GM12878 (cell line): ENCODE data around the gene NLRP6. TPM values are rescaled to one million over a fixed set of nuclear protein-coding genes. Genes with fewer than 3 reads are reported as not detected.
A peak's percentile ranks its signal among the peaks of the same experiment; 100 is the strongest.

Source experiments
- ASH2L ChIP-seq: fragments of 300-600, 200-600 bp; sonication (generic); IDR thresholded peaks from 2 replicates; pipeline ENCODE4 v1.6.1; 2017; ENCODE audit warnings: low read depth, mild to moderate bottlenecking, borderline replicate concordance
- BMI1 ChIP-seq: fragments of 450-650 bp; IDR thresholded peaks from 2 replicates; pipeline ENCODE4 v1.6.1; 2016; ENCODE audit warnings: mild to moderate bottlenecking, moderate library complexity, borderline replicate concordance
- BRCA1 ChIP-seq: IDR thresholded peaks from 2 replicates; pipeline ENCODE4 v1.6.1; 2011; ENCODE audit warnings: low read depth, low read length, improper control_type of control experiment
- EED ChIP-seq: sonication (generic); IDR thresholded peaks from 2 replicates; pipeline ENCODE4 v1.6.1; 2016; ENCODE audit warnings: antibody characterized with exemption, low read depth
- IKZF2 ChIP-seq, 2 experiments: fragments of 450-650 bp; IDR thresholded peaks; 2 replicates each; pipeline ENCODE4 v1.6.1; 2017; ENCODE audit warnings: mild to moderate bottlenecking in 2 of 2, moderate library complexity in 2 of 2
- JUND ChIP-seq: IDR thresholded peaks from 2 replicates; pipeline ENCODE4 v1.6.1; 2012; ENCODE audit warnings: low read depth, mild to moderate bottlenecking, low read length, improper control_type of control experiment, moderate library complexity
- NKRF ChIP-seq: fragments of 450-650 bp; conservative IDR thresholded peaks from 2 replicates; pipeline ENCODE4 v1.6.1; 2017; ENCODE audit warnings: mild to moderate bottlenecking, moderate library complexity
- NR2F1 ChIP-seq: fragments of 450-650 bp; conservative IDR thresholded peaks from 2 replicates; pipeline ENCODE4 v1.6.1; 2017; ENCODE audit warnings: mild to moderate bottlenecking
- RBBP5 ChIP-seq: fragments of 200-600 bp; sonication (generic); conservative IDR thresholded peaks from 2 replicates; pipeline ENCODE4 v1.6.1; 2016
- TBL1XR1 ChIP-seq: IDR thresholded peaks from 2 replicates; pipeline ENCODE4 v1.6.1; 2012; ENCODE audit warnings: low read depth, low read length, improper control_type of control experiment
- ZBED1 ChIP-seq: IDR thresholded peaks from 2 replicates; pipeline ENCODE4 v1.6.1; 2016; ENCODE audit warnings: borderline replicate concordance
- ZZZ3 ChIP-seq: IDR thresholded peaks from 2 replicates; pipeline ENCODE4 v1.6.1; 2011; ENCODE audit warnings: low read depth; ENCODE audit not compliant: control insufficient read depth, insufficient read length
- polyA plus RNA-seq, 11 experiments: library from polyadenylated mRNA; depleted of rRNA in 4 of 11; unstranded in 6 of 11; stranded (reverse) in 5 of 11; fragments of >200 nt; fragmentation: Nextera tagmentation in 4 of 11; fragmentation: Illumina TruSeq in 1 of 11; extraction: Ambion mirVana in 4 of 11; extraction: Trizol in 1 of 11; gene quantifications; 1 replicate in 1 of 11; 2 replicates in 10 of 11; pipeline versions ENCODE4 v1.2.1 to v1.2.3, GENCODE V29; 2011 to 2016; ENCODE audit warnings: inconsistent platforms in 2 of 11, missing spikeins in 2 of 11, low read depth in 1 of 11
- total RNA-seq, 4 experiments: library from RNA; depleted of rRNA in 3 of 4; stranded (reverse); fragments of >200 nt in 3 of 4; fragmentation: Illumina TruSeq in 1 of 4; extraction: Trizol in 1 of 4; gene quantifications; 2 replicates each; pipeline versions ENCODE4 v1.2.1 to v1.2.3, GENCODE V29; 2013 to 2021
- TF ChIP-seq, protein P1 (sequence below): fragments of 450-650 bp; IDR thresholded peaks from 2 replicates; pipeline ENCODE4 v1.6.1; 2018; ENCODE audit warnings: borderline replicate concordance, mild to moderate bottlenecking; ENCODE audit not compliant: partially characterized antibody
- TF ChIP-seq, protein P2 (sequence below): IDR thresholded peaks from 2 replicates; pipeline ENCODE4 v1.6.1; 2011; ENCODE audit warnings: mild to moderate bottlenecking, low read depth, low read length, moderate library complexity; ENCODE audit not compliant: insufficient replicate concordance
- TF ChIP-seq, protein P3 (sequence below): fragments of 450-650 bp; IDR thresholded peaks from 2 replicates; pipeline ENCODE4 v1.6.1; 2016; ENCODE audit warnings: mild to moderate bottlenecking
- TF ChIP-seq, protein P4 (sequence below): fragments of 450-650 bp; IDR thresholded peaks from 2 replicates; pipeline ENCODE4 v1.6.1; 2017; ENCODE audit warnings: mild to moderate bottlenecking

Gene NLRP6
- total and polyA plus RNA-seq, 10 of the 15 experiments (the other 5 are each of a cell fraction or from before 2014, with no cell fraction given), result 0.03 to 0.11 TPM; not detected in 8

- TF ChIP-seq ASH2L, result no peak
- TF ChIP-seq, protein P1, sequence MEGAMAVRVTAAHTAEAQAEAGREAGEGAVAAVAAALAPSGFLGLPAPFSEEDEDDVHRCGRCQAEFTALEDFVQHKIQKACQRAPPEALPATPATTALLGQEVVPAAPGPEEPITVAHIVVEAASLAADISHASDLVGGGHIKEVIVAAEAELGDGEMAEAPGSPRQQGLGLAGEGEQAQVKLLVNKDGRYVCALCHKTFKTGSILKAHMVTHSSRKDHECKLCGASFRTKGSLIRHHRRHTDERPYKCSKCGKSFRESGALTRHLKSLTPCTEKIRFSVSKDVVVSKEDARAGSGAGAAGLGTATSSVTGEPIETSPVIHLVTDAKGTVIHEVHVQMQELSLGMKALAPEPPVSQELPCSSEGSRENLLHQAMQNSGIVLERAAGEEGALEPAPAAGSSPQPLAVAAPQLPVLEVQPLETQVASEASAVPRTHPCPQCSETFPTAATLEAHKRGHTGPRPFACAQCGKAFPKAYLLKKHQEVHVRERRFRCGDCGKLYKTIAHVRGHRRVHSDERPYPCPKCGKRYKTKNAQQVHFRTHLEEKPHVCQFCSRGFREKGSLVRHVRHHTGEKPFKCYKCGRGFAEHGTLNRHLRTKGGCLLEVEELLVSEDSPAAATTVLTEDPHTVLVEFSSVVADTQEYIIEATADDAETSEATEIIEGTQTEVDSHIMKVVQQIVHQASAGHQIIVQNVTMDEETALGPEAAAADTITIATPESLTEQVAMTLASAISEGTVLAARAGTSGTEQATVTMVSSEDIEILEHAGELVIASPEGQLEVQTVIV, result no peak
- peak; percentile 56 to 58; a peak in 2 of 4 replicates for TF ChIP-seq IKZF2 (IDR thresholded peaks at IDR 0.05)
- no peak for TF ChIP-seq TBL1XR1
- no peak for TF ChIP-seq ZZZ3
- TF ChIP-seq, protein P2, sequence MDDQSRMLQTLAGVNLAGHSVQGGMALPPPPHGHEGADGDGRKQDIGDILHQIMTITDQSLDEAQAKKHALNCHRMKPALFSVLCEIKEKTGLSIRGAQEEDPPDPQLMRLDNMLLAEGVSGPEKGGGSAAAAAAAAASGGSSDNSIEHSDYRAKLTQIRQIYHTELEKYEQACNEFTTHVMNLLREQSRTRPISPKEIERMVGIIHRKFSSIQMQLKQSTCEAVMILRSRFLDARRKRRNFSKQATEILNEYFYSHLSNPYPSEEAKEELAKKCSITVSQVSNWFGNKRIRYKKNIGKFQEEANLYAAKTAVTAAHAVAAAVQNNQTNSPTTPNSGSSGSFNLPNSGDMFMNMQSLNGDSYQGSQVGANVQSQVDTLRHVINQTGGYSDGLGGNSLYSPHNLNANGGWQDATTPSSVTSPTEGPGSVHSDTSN, result no peak
- no peak for TF ChIP-seq ZBED1
- TF ChIP-seq BMI1, result no peak
- no peak for TF ChIP-seq RBBP5
- TF ChIP-seq BRCA1, result no peak
- TF ChIP-seq, protein P3, sequence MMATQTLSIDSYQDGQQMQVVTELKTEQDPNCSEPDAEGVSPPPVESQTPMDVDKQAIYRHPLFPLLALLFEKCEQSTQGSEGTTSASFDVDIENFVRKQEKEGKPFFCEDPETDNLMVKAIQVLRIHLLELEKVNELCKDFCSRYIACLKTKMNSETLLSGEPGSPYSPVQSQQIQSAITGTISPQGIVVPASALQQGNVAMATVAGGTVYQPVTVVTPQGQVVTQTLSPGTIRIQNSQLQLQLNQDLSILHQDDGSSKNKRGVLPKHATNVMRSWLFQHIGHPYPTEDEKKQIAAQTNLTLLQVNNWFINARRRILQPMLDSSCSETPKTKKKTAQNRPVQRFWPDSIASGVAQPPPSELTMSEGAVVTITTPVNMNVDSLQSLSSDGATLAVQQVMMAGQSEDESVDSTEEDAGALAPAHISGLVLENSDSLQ, result peak; percentile 44; the same call in 1 of the 2 replicates
- no peak for TF ChIP-seq JUND
- peak; percentile 56; the same call in 1 of the 2 replicates for TF ChIP-seq NKRF
- TF ChIP-seq EED, result no peak
- TF ChIP-seq, protein P4, sequence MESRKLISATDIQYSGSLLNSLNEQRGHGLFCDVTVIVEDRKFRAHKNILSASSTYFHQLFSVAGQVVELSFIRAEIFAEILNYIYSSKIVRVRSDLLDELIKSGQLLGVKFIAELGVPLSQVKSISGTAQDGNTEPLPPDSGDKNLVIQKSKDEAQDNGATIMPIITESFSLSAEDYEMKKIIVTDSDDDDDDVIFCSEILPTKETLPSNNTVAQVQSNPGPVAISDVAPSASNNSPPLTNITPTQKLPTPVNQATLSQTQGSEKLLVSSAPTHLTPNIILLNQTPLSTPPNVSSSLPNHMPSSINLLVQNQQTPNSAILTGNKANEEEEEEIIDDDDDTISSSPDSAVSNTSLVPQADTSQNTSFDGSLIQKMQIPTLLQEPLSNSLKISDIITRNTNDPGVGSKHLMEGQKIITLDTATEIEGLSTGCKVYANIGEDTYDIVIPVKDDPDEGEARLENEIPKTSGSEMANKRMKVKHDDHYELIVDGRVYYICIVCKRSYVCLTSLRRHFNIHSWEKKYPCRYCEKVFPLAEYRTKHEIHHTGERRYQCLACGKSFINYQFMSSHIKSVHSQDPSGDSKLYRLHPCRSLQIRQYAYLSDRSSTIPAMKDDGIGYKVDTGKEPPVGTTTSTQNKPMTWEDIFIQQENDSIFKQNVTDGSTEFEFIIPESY, result 0 out of 2 replicates have a peak, but pooled peaks have one; percentile 31
- TF ChIP-seq NR2F1, result no peak
These were observed 35.8 kb downstream of the NLRP6 start, which contains the start of gene IFITM1 (continued) for GRCh38 chr11:313787-314553.
